SK-N-SH (cell line): Measurements from ENCODE around the gene CCR6.

Source experiments
- EZH2phosphoT487 ChIP-seq: fragments of 200-600 bp; sonication (generic); IDR thresholded peaks from 2 replicates; pipeline ENCODE4 v1.6.1; 2017; ENCODE audit warnings: low read depth, mixed run types, mild to moderate bottlenecking, antibody characterized with exemption, moderate library complexity, borderline replicate concordance
- FOXM1 ChIP-seq: IDR thresholded peaks from 2 replicates; pipeline ENCODE4 v1.4.0; 2012; ENCODE audit warnings: low read depth, mild to moderate bottlenecking
- POLR2AphosphoS5 ChIP-seq: IDR thresholded peaks from 2 replicates; pipeline ENCODE4 v1.6.1; 2012; ENCODE audit warnings: low read depth, low read length
- RXRA ChIP-seq: IDR thresholded peaks from 2 replicates; pipeline ENCODE4 v1.4.0; 2012; ENCODE audit warnings: low read depth, mild to moderate bottlenecking, borderline replicate concordance
- TCF12 ChIP-seq: IDR thresholded peaks from 2 replicates; pipeline ENCODE4 v1.4.0; 2012
- YY1 ChIP-seq: IDR thresholded peaks from 2 replicates; pipeline ENCODE4 v1.4.0; 2012; ENCODE audit warnings: low read depth, mild to moderate bottlenecking
- TF ChIP-seq, protein P1 (sequence below): fragments of 200-600 bp; sonication (generic); IDR thresholded peaks from 2 replicates; pipeline ENCODE4 v1.6.1; 2017; ENCODE audit warnings: antibody characterized with exemption, mild to moderate bottlenecking, moderate library complexity
- TF ChIP-seq, protein P2 (sequence below): IDR thresholded peaks from 2 replicates; pipeline ENCODE4 v1.4.0; 2012; ENCODE audit warnings: low read depth, borderline replicate concordance
- TF ChIP-seq, protein P3 (sequence below): fragments of 150-350 bp; IDR thresholded peaks from 2 replicates; pipeline ENCODE4 v1.6.1; 2017; ENCODE audit warnings: antibody characterized with exemption, low read length, low read depth, borderline replicate concordance
- TF ChIP-seq, protein P4 (sequence below): IDR thresholded peaks from 2 replicates; pipeline ENCODE4; 2012

DNA sequence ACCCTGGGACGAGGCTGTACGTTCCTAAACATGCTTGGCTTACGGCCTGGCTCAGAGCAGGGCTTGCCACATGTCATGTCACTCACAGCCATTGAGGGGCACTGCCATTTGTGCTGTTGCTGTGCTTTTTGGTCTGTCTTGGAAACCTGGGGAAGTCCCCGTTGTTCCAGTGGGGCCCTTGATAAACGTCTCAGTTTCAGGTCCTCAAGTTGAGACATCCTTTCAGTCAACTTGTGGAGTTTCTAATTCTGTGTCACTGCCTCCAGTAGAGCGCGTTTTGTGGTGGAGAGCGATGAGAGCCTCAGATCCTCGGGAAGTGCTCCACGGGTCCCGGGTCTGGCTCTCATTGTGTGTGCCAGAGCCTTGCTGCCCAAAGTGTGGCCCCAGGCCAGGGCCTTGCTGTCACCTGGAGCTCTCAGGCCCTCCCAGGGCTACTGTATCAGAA, 43.0 kb upstream of the CCR6 start:
- TF ChIP-seq, protein P1, sequence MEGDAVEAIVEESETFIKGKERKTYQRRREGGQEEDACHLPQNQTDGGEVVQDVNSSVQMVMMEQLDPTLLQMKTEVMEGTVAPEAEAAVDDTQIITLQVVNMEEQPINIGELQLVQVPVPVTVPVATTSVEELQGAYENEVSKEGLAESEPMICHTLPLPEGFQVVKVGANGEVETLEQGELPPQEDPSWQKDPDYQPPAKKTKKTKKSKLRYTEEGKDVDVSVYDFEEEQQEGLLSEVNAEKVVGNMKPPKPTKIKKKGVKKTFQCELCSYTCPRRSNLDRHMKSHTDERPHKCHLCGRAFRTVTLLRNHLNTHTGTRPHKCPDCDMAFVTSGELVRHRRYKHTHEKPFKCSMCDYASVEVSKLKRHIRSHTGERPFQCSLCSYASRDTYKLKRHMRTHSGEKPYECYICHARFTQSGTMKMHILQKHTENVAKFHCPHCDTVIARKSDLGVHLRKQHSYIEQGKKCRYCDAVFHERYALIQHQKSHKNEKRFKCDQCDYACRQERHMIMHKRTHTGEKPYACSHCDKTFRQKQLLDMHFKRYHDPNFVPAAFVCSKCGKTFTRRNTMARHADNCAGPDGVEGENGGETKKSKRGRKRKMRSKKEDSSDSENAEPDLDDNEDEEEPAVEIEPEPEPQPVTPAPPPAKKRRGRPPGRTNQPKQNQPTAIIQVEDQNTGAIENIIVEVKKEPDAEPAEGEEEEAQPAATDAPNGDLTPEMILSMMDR, result no peak
- no peak for TF ChIP-seq YY1
- TF ChIP-seq EZH2phosphoT487, result no peak
- TF ChIP-seq, protein P2, sequence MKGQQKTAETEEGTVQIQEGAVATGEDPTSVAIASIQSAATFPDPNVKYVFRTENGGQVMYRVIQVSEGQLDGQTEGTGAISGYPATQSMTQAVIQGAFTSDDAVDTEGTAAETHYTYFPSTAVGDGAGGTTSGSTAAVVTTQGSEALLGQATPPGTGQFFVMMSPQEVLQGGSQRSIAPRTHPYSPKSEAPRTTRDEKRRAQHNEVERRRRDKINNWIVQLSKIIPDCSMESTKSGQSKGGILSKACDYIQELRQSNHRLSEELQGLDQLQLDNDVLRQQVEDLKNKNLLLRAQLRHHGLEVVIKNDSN, result no peak
- TF ChIP-seq, protein P3, sequence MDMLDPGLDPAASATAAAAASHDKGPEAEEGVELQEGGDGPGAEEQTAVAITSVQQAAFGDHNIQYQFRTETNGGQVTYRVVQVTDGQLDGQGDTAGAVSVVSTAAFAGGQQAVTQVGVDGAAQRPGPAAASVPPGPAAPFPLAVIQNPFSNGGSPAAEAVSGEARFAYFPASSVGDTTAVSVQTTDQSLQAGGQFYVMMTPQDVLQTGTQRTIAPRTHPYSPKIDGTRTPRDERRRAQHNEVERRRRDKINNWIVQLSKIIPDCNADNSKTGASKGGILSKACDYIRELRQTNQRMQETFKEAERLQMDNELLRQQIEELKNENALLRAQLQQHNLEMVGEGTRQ, result no peak
- TF ChIP-seq TCF12, result no peak
- TF ChIP-seq, protein P4, sequence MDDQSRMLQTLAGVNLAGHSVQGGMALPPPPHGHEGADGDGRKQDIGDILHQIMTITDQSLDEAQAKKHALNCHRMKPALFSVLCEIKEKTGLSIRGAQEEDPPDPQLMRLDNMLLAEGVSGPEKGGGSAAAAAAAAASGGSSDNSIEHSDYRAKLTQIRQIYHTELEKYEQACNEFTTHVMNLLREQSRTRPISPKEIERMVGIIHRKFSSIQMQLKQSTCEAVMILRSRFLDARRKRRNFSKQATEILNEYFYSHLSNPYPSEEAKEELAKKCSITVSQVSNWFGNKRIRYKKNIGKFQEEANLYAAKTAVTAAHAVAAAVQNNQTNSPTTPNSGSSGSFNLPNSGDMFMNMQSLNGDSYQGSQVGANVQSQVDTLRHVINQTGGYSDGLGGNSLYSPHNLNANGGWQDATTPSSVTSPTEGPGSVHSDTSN, result no peak
- TF ChIP-seq POLR2AphosphoS5, result no peak
- no peak for TF ChIP-seq RXRA
- TF ChIP-seq FOXM1, result no peak
